Frontal cortex (tissue), 4 donors: ENCODE results near the gene RNF166. TPM values are rescaled to one million over a fixed set of nuclear protein-coding genes. Genes with fewer than 3 reads are reported as not detected.

Source experiments
- DNase-seq, 2 donors: peaks; one replicate each; pipeline ENCODE4 v3.0.0; 2012; ENCODE audit warnings: low spot score in 2 of 2
- FAIRE-seq: peaks from 2 replicates; lab custom pipeline; 2012; peaks lifted over from hg19 to GRCh38; lab: Jason Lieb, UNC
- total RNA-seq: library from RNA; depleted of rRNA; stranded (reverse); fragments of >200 nt; gene quantifications from one replicate; pipeline ENCODE4 v1.2.3, GENCODE V29; 2014
- donor health status: control.
- donor health status: control.
- donor health status: control.

The RNF166 gene
- total RNA-seq, 1 donor from 2014 or later = 10.2 TPM

GRCh38 chr16:88713054-88713453 is 6.8 kb upstream of the RNF166 start:
- DNase-seq (no peak), FAIRE-seq (no peak)

DNA sequence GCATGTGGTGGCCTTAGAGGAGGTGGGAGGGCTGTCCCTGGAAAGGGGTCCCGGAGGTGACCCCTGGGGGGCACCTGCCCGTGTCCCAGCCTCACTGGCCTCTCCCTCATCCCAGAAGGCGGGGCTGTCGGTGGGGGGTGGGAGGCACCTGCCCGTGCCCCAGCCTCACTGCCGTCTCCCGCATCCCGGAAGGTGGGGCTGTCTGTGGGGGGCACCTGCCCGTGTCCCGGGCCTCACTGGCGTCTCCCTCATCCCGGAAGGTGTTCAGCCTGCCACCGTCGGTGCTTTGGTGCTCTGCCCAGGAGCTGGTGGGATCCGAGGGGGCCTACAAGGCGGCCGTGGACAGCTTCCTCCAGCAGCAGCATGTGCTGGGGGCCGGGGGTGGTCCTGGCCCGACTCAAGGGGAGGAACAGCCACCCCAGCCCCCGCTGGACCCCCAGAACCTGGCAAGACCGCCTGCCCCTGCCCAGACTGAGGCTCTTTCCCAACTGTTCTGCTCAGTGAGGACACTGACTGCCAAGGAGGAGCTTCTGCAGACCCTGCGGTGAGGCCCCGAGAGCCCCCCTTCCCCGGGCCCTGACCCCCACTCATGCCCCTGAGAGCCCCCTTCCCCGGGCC is 6.3 kb upstream of the RNF166 start:
- DNase-seq = no peak
- no peak for FAIRE-seq

- DNase-seq = no peak
- FAIRE-seq = no peak
These were observed 5.6 kb upstream of the RNF166 start for GRCh38 chr16:88711750-88712340.

DNA sequence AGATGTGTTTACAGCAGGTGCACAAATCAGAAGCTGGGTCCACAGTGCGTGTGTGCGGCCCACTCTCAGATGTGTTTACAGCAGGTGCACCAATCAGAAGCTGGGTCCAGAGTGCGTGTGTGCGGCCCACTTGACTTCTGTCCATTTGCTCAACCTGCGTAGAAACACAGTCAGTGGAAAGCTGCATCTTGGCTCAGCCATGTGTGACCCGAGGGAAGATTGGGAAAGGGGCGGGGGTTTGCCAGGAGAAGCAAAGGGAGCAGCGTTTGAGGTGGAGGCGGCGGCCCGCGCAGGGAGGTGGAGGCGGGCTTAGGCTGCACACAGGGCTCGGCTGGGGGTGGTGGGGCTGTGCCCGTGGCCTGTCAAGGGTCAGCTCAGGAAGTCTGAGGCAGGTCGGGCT is 4.3 kb upstream of the RNF166 start:
- no peak for DNase-seq
- no peak for FAIRE-seq

DNA sequence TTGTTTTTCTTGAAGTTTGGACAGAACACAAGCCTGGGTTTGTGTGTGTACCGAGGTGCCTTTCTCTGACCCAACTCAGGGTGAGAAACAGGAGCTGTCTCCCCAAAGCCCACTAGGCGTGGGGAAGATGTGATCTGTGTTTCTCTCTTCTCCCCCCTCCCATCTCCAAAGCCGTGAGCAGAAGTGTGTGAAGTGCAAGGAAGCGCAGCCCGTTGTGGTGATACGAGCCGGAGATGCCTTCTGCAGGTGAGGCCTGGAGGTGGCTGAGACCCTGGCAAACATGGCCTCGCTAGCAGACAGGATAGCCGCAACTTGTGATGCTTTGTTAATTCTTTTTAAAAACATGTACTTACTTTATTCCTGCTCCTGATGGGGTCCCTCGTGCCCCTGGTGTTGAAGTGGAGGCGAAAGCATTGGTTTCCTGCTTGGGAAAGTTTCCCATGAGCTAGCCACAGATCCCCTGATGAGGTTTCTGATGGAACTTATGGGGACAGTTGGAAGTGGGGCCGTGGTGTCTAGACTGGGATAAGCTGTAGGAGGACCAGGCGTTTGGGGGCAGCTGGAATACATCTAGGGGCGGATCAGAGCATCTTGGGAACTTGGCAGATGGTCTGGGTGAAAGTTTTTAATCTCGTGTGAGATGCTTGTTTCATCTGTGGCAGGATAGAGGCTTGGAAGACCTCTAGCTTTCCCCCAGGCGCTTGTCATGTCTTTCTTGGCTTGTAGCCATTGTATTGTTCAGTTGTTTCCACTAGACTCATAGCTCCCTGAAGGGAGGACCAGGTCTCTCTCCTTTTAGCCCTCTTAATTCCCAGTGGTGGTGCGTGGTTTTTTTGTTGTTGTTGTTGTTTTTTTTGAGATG is 988 bp upstream of the RNF166 start:
- FAIRE-seq = no peak
- no peak for DNase-seq

DNA sequence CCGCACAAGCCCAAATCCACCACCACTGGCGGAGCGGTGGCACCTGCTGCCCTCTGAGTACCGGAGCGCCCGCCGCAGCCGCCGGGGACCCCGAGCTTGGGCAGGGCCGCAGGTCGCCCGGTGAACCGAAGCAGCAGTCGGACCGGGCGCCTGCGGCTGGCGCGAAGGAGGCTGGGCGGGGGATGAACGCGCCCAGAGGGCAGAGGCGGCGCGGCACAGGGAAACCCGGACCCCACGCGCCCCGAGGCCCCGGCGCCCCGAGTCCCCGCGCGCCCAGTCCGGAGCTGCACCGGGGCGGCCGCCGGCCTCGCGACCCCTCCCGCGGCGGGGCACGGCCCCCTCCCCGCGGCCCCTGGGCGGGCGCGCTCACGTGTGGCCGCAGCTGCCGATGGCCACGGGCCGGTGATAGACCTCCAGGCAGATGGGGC is 393 bp downstream of the RNF166 start:
- no peak for FAIRE-seq
- no peak for DNase-seq

DNA sequence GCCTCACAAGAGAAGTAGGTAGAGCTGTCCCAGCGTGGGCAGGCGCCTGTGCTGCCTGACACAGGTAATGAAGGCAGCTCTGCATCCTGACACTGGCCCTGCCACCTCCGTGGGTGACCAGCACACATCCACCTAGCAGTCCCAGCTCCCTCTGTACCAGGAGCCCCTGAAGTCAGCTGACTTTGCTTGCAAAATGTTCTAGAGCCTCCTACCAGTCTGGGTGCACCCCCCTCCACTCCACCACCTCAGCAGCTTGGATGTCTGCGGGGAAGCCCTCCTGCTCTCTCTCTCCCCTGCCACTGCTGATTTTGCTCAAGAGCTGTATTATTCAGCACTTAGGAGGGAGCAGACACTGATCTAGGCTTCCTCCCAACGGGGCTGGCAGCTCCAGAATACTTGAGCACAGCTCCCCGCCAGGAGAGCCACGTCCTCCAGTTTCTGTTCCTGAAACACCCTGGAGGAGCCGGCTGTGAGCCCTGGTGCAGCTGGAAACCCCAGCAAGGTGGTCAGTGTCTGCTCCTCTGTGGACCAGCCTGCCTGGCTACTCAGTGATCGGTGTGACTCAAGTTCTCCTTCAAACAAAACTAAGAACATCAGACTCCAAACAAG is 1.0 kb downstream of the RNF166 start:
- FAIRE-seq (no peak), DNase-seq (no peak)

GRCh38 chr16:88703486-88704309 is 2.5 kb downstream of the RNF166 start:
- no peak for FAIRE-seq

GRCh38 chr16:88702371-88703210 is 3.6 kb downstream of the RNF166 start:
- FAIRE-seq (no peak), DNase-seq (no peak)

More at GRCh38 chr16:88703486-88704309, 2.5 kb downstream of the RNF166 start:
- DNase-seq = no peak

DNA sequence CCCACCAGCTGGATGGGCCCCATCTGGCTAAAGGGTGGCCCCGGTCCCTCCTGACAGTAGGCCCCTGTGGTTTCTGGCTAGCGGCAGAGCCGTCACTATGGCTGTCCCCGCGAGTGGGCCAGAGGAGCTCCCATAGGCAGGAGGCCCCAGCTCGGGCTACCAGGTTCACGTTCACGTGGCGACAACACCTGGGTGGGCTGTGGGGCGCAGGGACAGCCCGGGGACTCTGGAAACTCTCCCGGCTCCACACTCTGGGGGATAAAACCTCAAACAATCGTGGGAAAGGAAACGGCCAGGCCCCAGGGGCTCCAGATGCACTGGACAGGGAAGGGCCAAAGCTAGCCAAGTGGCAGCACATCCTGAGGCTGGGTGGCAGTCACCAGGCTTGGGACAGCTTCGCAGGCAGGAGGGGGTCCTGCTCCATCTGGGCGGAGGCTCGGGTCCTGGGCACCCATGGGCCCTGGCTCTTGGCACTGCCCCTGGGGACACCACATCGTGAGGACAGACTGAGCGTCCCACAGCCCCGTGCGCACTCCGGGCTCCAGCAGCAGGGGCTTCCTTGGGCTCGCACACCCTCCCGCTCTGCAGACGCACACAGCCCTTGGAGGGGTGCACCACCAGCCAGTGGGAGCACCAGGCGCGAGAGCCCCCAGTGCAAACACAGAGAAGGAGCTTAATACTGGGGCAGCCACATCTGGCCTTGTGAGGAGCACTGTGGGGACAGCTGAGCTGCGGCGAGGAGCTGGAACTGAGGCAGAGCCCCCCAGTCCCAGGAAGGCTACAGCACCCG is 4.4 kb downstream of the RNF166 start:
- DNase-seq = no peak
- FAIRE-seq = no peak

DNA sequence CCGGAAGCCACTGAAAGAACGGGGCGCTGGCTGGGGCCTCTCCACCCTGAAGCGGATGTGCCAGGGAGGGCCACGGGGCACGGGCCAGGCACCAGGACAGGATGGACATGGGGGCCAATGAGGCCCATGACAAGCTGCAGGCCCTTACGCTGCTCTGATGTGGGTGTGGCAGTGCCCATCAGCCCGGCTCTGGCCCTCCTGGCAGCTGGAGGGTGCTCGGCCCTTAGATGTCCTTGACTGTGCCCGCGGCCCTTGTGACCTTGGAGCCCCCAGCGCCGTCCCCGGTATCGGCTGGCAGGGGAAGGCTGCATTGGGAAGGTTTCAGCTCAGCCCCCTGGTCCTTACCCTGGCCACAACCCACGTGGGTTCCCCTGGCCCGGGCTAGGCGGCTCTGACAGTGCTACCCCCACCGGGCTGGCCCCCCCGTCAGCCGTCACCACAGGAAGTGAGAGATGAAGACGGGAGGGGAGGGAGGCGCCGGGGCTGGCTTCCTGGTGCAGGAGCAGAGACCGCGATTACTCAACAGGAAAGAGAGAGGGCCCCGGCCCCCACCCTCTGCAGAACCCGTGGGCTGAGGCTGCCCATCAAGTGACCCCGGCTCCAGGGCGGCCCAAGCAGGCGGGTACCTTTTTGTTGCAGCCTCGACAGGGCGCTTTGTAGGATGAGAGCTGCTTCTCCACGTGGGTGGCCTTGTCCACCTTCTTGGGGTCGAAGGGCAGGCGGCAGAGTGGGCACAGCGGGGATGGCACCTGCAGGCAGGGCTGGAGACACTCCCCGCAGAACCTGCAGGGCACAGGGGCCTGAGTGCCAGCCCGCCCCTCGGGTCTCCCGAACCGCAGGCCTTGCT is 5.3 kb downstream of the RNF166 start:
- DNase-seq = peak in 1 of 2 donors; percentile 62
- no peak for FAIRE-seq

- no peak for DNase-seq
- FAIRE-seq = no peak
These were observed 5.9 kb downstream of the RNF166 start for GRCh38 chr16:88700322-88700635.

DNA sequence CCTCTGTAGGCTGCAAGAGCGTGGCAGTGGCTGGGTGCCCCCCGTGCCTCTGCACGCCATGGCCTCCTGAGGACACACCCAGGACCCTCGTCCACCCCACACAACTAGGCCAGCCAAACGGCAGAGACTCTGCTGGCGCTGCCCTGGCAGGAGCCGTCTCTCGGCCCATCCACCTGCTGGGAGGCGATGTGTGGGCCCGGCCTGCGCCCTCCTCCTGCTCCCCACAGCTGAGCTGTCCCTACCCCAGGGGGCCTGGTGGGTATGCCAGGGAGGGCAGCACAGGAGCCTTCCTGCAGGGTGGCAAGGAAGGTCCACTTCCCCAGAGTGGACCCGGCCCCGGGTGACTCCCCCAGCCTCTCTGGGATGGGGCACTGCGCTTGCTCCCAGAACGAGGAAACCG is 7.0 kb downstream of the RNF166 start:
- DNase-seq (no peak), FAIRE-seq (no peak)

DNA sequence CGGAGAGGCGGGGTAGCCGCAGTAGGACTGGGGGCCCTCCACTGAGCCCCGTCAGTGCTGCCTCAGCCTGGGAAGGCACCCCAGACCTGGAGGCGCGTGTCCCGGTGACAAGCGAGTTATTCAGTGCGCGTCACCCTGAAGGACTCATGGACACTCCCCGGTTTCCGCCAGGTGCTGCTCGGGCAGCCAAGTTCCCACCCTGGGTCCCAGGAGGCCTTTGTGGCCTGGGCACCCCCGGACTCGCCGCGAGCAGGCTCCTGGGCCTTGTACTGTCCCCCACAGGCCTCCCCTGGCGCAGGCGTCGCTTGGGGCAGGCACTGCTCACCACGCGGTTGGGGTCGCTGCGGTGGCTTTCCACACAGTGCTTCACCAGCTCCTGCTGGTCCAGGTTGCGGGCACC is 7.6 kb downstream of the RNF166 start:
- FAIRE-seq (no peak), DNase-seq (no peak)

GRCh38 chr16:88697831-88698615 is 8.2 kb downstream of the RNF166 start:
- FAIRE-seq = no peak

GRCh38 chr16:88697116-88697830 is 8.9 kb downstream of the RNF166 start:
- DNase-seq = no peak
- no peak for FAIRE-seq

More at GRCh38 chr16:88697831-88698615, 8.2 kb downstream of the RNF166 start:
- DNase-seq = no peak
